ENCODE data around the gene LY9.
"Not testable (repeated sequence)": the region's sequence is repeated elsewhere in the genome, so short reads cannot be mapped to it uniquely, and the experiment has no call there.

LY9 gene

GRCh38 chr1:160774886-160775719 lies 20.9 kb upstream of the LY9 start:
- DNase-seq, result no peak

GRCh38 chr1:160776178-160776577 lies 19.8 kb upstream of the LY9 start:
- DNase-seq, result no peak

GRCh38 chr1:160777486-160778089 lies 18.4 kb upstream of the LY9 start:
- peak in 1 of 2 experiments; percentile 17 for DNase-seq

- DNase-seq, result no peak
Measured at GRCh38 chr1:160778976-160779375, 17.0 kb upstream of the LY9 start.

- no peak for DNase-seq
Measured at GRCh38 chr1:160779626-160780397, 16.2 kb upstream of the LY9 start.

- no peak for DNase-seq
Measured at GRCh38 chr1:160780398-160780755, 15.6 kb upstream of the LY9 start.

- no peak for DNase-seq
Measured at GRCh38 chr1:160781186-160781766, 14.7 kb upstream of the LY9 start.

GRCh38 chr1:160781914-160782689 lies 13.9 kb upstream of the LY9 start:
- no peak for DNase-seq

- DNase-seq, result not testable (repeated sequence)
Measured at GRCh38 chr1:160782988-160783765, 12.8 kb upstream of the LY9 start.

- DNase-seq, result no peak
Measured at GRCh38 chr1:160789051-160789701, 6.8 kb upstream of the LY9 start.

- no peak for DNase-seq
Measured at GRCh38 chr1:160789702-160790611, 6.0 kb upstream of the LY9 start.

- DNase-seq, result no peak
Measured at GRCh38 chr1:160794376-160794775, 1.6 kb upstream of the LY9 start.

GRCh38 chr1:160797271-160797709 lies 1.3 kb downstream of the LY9 start:
- no peak for DNase-seq

- DNase-seq, result no peak
Measured at GRCh38 chr1:160797861-160798273, 1.9 kb downstream of the LY9 start.

- DNase-seq, result no peak
Measured at GRCh38 chr1:160798439-160798838, 2.5 kb downstream of the LY9 start.

GRCh38 chr1:160799641-160800040 lies 3.7 kb downstream of the LY9 start:
- DNase-seq, result no peak

GRCh38 chr1:160800142-160800541 lies 4.2 kb downstream of the LY9 start:
- no peak for DNase-seq

GRCh38 chr1:160800645-160801408 lies 4.9 kb downstream of the LY9 start:
- DNase-seq, result no peak
